Right kidney (tissue), 1 donor: ENCODE data around the gene SURF6.
"Not testable (repeated sequence)": the region's sequence is repeated elsewhere in the genome, so short reads cannot be mapped to it uniquely, and the experiment has no call there.

Experiments used
- DNase-seq: peaks from one replicate; pipeline ENCODE4 v3.0.0-alpha.2; 2016

SURF6 gene

DNA sequence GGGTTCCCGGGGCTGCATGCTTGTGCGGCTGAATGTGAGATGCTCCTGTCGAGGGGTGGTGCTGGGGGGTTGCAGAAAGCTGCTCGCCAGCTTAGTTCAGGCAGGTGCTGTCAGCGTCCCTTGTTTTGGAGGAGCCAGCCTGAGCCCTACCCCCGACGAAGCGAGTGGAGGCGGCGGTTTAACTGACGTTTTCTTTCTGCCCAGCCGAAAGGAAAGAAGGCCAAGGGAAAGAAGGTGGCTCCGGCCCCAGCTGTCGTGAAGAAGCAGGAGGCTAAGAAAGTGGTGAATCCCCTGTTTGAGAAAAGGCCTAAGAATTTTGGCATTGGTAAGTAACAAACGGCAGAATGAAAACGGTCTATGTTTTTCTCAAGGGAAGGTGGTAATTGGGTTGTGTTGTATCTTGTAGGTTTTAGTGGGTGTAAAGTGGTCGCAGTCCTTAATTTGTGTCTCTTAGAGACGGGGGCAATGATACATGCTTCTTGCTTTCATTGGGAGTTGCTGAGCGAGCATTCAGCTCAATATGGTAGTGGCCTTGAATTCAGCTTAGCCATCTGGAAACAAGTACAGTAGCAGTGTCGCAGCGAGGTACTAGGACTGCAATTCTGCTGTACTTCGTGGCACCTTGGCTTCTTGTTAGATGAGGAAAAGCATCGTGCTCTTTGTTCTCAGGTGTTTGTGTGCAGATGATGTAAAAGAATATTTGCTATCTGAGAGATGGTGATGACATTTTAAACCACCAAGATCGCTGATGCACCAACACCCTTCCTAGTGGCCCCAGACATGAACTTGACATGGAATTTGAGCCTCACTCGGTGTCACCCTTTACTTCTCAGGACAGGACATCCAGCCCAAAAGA, 13.0 kb upstream of the SURF6 start:
- no peak for DNase-seq

DNA sequence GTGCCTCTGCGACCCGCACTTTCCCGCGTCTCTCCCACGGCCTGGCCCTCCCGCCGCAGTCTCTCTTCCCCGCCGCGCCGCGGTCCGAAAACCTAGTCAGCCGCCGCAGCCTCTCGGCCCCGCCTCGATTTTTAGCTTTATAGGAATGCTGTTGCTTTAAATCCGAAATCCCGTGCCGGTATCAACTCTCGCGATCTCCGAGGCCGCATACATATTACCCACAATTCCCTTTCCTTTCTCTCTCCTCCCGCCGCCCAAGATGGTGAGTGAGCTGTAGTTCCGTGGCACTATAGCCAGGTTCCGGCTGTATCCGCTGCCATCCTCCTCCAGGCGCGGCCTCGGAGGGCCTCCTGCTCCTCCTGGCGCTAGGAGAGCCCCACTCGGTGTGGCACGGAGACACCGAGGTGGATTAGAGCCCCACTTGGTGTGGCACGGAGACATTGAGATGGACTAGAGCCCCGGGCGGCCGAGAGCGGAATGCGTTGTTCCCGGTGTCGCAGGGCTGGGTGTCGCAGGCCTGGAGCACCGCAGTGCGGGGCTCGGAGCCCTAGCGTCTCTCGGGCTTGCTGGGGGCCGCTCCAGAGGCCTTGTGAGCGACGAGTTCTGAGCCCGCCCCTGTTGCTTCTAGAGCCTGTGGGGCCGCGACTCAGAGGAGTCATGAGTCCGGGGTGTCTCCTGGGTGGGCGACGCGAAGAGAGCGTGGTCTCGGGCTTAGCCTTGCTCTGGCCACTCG, 12.2 kb upstream of the SURF6 start, which contains the start of the genes MED22 and RPL7A:
Gene MED22 (minus strand): TSS at position 147 of the 733 bp plus-strand sequence. CDS start 1,469 bp downstream, outside the sequence.
Gene RPL7A (plus strand): TSS at position 234 of the 733 bp plus-strand sequence. CDS start 26 bp downstream, at position 260.
- peak; percentile 92 for DNase-seq

DNA sequence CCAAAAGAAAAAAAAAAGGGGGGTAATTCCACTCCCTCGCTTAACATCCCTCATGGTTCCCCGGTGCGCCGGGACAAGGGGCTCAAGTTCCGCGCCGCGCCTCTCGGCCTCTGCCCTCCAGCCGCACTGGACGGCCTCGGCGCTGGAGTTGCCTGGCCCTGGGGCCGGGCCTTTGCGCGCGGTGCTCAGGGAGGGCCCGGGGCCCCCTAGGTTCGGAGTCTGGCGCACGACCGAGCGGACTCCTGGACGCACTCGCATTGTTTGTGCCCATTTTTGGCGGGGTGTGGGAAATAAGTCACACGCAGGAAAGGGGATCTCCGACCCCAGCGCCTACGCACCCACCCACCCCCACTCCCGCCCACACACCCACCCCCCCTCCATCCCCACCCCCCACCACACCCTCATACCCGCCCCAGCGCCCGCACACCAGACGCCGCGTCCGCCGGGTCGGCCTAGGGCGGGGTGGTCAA, 11.6 kb upstream of the SURF6 start:
- DNase-seq: peak; percentile 79

DNA sequence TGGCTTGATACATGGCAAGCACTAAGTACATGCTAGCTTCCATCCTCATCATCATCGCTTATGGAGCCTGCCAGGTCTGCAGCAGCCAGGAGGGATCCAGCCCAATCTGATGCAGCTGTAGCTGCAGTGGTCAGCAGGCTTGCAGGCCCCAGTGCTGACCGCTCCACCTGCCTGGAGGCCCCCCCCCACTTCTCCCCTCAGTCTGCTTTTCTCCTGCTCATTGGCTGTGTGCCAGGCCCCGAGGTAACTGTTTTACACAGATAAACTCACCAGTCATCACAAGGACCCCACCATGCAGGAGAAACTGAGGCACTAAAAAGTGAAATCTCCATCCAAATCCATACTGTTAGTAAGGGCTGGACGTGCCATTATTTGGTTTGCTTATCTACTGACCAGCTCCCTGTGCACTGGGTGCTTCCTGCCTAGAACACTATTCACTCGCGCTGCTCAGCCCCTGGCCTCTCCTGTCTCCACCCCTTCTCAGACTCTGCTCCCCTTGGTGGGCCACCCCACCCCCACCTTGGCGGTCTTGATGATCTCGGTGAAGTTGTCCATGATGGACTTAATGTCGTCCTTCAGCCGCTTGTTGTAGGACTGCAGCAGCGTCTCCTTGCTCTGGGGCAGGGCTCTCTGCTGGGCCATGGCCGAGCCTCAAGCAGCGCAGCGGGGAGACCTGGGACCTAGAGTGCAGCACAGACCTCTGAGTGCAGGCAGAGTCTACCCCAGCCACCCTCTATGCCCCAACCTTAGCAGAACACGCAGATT, 10.2 kb upstream of the SURF6 start:
- no peak for DNase-seq

DNA sequence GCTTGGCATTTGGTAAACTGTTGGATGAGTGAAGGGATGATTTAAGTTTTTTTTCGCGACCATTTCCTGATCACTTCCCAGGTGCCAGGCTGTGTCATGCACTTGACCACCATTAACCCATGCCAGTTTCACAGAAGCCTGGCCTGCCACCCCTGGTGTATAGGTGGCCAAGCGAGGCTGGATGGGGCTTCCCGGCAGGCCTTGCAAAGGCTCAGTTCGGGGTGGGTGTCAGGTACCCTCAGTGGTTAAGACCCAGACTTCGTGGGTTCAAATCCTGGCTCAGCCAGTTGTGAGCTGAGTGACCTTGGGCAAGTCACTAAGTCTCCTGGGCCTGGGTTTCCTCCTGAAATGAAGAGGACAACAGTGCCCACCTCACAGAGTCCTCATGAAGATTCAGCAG, 9.6 kb upstream of the SURF6 start:
- no peak for DNase-seq

DNA sequence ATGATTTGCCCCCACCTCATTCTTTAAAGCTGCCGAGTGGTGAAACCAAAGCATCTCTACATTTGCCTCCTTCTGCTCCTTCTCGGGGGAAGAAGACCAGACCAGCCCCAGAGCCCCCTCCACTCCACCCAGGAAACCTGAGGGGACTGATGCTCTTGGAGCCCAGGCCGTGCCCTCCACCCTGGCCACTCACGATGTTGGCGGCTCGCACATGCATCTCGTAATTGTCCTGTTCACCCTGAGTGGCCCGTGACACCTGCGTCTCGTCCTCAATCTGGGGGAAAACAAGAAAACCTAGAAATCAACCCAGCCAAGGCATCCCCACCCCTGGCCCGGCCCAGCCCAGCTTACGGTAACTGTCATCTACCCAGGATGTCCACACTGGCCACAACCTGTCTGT, 9.0 kb upstream of the SURF6 start:
- DNase-seq: no peak

DNA sequence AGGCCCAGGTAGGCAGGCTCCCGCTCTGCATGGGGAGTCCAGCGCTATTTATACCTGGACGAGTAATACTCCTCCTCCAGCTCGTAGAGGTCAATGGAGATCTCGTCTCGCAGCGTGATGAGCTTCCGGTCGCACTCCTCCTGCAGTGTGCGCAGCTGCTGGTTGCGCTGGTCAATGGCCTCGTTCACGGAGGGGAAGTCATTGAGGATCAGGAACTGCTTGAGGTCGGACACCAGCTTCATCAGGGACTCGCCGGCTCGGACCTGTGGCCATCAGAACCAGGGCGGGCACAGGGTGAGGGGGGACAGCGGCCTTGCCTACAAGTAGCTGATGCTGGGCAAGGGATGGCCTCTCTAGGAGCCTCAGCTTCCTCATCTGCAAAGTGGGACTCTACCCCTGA, 8.1 kb upstream of the SURF6 start:
- DNase-seq: no peak

DNA sequence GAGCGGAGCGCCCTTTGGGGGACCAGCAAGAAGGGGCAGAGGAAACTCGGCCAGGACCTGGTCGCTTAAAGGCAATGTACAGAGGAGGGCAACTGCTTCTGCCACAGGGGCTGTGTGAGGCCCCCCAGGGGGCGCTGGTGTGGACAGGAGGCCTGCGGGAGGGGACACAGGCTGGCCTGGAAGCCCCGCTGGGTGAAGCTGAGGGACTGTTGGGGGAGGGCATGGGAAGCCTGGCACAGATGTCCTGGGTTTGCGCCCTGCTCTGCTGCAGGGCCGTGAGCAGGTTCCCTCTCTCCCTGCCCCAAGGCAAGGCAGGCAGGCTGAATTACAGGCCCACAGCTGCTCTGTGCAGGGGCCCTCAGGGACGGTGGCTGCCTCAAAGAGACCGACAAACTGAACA, 6.6 kb upstream of the SURF6 start:
- no peak for DNase-seq

DNA sequence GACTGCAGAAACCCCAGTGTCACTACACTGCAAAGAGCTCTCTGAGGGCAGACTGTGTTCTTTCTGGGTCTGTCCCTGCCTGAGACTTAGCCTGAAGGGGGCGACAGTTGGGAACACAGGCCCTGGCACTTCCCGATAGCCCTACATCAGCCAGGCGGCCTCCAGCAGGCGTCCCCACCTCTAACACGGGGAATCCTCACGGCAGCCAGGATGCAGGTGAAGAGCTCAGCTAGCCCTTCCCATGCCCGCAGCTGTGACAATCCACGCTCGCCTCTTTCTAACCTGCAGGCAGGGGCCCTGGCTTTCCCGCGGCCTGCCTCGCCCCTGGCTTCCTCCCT, 6.0 kb upstream of the SURF6 start:
- DNase-seq: no peak

DNA sequence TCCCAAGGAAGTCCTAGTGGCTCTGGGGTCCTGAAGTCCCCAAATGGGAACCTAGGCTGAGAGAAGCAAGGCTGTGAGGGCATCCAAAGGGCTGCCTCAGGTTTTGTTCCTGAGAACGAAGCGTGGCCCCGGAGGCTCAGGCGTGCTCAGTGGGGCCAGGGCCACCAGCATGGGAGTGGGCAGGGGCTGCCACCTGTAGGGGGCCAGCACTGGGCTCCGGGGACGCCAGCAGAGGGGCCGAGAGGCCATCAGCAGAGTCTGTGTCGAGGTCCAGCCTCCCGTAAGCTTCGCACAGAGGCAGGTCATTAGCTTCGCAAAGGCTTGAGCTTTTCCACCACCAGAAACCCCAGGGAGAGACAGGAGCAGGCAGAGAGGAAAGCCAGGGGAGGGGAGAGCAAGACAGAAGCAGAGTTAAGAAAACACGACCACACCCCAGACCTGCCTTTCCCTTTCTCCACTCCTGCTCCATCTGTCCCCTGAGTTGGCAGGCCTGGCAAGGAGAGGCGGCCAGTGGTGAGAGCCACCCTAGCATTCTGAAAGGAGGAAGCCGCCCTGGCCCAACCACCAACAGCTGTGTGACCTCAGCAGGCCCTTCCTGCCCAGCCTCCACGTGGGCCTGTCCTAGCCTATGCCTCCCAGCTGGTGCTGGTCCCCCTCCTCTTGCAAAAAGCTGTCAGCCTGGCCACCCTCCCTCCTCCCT, 5.5 kb upstream of the SURF6 start:
- DNase-seq: no peak

DNA sequence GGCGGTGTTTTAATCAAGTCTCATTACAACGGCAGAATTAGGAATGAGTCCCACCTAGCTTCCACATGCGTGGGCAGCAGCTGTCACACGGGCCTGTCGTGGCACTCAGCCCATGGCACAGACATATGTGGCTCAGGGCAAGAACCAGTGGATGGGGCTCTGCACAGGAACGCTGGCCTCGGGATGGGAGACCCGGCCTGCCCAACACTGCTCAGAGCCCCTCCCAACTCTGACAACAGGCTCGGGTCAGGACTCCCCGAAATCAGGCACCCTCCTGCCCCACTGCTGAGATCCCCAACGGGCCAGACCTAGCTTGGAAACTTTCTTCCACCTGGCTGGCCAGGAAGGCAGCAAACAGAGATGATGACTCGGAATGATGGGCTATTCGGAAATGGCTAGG, 4.9 kb upstream of the SURF6 start:
- no peak for DNase-seq

DNA sequence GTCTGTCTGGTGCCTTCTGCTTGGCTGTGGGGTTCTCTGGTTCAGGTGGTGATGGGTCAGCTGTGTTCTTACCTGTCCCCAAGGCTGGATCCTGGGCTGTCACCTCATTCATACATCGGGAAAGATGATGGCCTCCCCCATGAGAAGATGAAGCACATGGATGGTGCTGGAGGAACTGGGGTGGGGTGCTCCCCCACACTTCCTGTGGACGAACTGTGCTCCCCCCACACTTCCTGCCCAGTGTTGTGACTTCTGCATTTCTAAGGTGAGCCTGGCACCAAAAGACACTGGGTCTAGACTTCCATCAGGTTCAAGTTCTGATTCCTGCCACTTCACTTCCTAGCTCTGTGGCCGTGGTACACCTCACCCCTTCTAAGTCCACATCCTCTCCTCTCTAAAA, 4.3 kb upstream of the SURF6 start:
- no peak for DNase-seq

DNA sequence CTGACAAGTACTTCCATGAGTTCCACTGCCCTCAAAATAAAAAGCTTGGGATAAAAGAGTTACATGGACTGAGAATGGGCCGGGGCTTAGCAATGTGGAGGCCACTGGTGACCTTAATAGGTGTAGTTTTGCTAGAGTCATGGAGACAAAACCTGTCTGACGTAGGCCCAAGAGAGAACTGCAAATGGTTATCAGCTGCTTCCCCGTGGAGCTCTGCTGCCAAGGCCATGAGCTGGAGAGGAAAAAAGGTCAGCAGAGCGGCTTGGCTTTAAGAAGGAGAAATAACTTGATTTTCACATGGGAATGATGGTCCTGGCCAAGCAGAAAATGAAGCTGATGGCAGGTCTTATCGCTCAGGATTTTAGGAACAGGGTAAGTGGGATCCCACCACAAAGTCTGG, 3.7 kb upstream of the SURF6 start:
- DNase-seq: no peak

DNA sequence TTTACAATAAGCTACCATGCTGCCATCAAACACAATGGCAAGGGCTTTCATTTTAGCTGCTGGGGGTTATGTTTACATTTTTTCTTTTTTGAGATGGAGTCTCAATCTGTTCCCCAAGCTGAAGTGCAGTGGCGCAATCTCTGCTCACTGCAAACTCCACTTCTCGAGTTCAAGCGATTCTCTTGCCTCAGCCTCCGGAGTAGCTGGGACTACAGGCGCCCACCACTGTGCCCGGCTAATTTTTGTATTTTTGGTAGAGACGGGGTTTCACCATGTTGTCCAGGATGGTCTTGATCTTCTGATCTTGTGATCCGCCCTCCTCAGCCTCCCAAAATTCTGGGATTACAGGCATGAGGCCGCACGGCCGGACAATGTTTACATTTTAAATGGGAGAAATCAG, 1.1 kb downstream of the SURF6 start:
- DNase-seq: not testable (repeated sequence)

DNA sequence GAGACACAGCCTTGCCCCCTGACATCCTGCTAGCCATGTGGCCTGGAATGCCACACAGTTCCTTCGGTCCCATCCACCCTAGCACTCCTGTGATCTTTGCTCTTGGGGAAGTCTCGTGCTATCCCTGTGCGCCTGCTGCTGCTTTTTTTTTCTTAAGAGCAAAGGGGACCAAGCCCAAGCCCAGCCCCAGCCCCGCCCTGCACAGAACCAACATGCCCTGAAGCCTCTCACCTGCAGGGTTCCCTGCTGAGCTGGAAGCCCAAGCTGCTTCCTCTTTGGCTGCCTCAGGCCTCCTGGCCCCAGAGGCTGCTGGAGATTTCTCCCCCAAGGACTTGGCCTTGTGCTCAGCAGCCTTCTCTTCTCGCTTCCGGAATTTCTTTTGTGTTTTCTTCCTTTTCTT, 1.8 kb downstream of the SURF6 start:
- no peak for DNase-seq

DNA sequence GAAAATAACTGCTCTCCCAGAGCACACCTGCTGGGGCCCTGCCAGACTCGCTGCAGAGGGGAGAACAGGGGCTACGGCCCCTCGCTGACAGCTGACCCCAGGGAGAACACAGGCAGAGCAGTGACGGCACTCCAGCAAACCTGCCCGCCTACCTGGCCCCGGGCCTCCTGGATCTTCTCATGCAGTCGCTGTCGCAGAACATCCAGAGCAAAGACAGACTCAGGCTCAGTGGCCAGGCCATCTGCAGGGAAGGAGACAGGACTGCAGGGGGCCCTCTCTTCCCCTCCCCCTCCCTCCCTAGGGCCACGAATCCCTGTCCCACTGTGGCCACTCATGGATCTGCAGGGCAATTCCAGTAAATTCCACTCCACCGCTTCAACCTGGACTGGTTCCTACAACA, 2.4 kb downstream of the SURF6 start:
- DNase-seq: no peak

DNA sequence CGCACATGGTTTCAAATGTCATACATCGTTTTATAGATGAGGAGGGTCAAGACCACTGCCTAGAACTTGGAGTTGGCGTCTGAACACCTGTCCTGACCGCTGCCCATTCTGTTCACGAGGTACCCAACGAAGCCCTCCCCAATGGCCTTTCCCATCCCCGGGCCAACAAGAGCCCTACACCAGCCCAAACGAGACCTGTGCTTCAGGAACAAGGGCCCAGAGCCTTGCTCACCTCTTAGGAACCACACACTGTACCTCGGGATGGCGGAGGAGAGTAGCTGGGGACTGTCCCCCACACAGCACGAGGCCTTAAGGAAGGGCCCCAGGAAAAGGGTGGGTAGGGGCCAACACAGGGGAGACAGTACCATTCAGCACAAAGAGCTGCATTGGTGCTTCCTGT, 3.0 kb downstream of the SURF6 start:
- no peak for DNase-seq

DNA sequence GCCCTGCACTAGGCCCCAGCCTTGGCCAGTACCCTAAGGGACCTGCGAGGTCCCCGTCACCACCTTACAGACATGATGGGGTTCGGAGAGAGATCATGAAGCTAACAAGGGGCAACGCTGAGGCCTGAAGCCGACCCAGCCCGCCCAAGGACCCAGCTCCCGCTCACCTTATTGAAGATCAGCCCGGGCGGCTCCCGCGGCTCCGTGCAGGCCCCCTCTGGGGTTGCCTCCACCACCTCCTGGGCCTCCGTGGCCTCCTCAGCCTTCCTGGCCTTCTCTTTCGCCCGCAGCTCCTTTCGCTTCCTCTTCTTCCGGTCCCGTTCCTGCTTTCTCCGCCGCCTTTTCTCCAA, 3.6 kb downstream of the SURF6 start:
- DNase-seq: no peak

DNA sequence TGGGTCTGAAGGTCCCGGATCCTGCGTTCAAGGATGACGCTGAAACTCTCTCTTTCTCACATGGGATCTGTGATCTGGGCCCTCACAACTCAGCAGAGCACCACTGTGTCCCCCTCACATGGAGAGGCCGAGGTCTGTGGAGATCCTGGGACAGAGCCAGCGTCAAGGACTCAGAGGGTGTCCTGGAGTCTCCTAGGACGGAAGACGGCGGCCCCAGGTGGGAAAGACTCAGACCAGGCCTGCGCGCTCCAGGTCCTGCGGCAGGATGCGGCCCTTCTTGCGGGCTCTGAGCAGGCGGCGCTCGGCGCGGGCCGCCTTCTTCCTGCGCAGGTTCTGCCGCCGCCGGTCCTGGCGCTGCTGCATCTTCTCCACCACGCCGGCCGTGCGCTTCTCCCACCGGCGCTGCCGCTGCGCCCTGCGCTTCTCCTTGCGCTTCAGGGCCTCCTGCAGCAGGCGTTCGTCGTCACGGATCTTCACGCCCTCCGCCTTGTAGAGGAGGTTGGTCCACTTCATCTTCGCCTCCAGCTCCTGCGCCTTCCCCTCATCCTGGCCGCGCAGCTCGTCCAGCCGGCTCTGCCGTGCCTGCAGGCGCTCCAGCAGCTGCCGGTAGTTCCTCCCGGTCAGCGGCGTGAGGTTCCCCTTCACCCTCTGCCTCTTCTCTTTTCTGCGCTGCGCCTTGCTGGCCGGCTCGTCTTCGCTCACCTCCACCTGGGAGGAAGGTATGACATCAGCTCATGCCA, 4.2 kb downstream of the SURF6 start:
- no peak for DNase-seq

DNA sequence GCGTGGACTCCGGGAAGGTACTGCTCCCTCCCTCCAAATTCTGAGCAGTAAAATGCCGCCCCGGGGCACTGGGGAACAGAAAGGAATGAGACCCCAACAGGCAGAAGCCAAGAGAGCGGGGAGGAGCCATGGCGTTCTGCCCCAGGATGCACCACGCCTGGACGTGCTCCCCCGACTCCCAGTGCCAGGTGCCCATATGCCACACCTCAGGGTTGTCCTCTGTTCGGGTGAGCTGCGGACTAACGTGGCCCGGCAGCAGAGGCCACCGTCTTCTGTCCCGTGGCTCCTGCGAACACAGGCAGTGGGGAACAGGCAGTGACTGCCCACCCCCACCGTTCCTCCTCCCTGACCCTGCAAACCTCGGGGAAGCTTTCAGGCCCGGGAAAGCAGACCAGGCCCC, 4.8 kb downstream of the SURF6 start:
- no peak for DNase-seq

DNA sequence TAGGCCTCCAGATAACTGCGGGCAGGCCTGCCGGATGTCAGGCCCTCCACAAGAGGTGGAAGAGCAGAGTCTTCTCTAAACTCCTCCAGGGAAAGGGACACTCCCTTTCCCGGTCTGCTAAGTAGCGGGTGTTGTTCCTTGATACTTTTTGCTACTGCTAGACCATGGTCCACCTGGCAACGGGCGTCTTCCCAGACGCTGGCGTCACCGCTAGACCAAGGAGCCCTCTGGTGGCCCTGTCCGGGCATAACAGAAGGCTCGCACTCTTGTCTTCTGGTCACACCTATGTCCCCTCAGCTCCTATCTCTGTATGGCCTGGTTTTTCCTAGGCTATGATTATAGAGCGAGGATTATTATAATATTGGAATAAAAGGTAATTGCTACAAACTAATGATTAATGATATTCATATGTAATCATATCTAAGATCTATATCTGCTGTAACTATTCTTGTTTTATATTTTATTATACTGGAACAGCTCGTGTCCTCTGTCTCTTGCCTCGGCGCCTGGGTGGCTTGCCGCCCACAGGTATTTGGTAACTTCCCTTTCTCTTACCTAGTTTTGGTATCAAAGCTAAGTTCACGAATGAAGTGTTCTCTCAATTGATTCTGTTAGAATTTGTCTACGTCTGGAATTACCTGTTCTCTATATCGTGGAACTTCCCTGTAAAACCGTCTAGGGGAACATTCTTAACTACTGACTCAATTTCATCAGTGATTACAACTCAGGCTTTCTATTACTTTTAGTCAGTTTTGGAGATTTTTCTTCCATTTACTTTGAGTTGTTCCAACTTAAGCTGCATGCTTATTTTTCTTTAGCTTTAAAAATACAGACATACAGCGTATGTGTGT, 6.5 kb downstream of the SURF6 start:
- DNase-seq: not testable (repeated sequence)
